ENCODE measurements around the gene TRRAP. TPM values are rescaled to one million over a fixed set of nuclear protein-coding genes. Genes with fewer than 3 reads are reported as not detected.

Gene TRRAP
- total RNA-seq, 4 donors from 2014 or later, result 12.1 to 25.6 (median 16.7) TPM

GRCh38 chr7:98866351-98866750 lies 12.0 kb upstream of the TRRAP start:
- 68 to 79% methylated on average over 7 to 9 of the region's 12 CpGs for WGBS, 2 donors
- intact Hi-C loops (cut with DNase I), result no loop called here
- H3K4me1 ChIP-seq, result peaks cover 0 to 21% (median 13%) of the 10 kb centered on the region in 3 donors

GRCh38 chr7:98866765-98867164 lies 11.6 kb upstream of the TRRAP start:
- no peak overlapping the region for H3K27ac ChIP-seq
- TF ChIP-seq CTCF (IDR thresholded peaks at IDR 0.05) (no peak), POLR2A (IDR thresholded peaks at IDR 0.05) (no peak)
- H3K27me3 ChIP-seq, result peaks cover 0 to 62% (median 8%) of the 10 kb centered on the region in 4 donors
- H3K4me3 ChIP-seq, result no peak overlapping the region
- H3K9me3 ChIP-seq, result no peaks in the 10 kb centered on the region
- no peak for DNase-seq
- 69 to 78% methylated on average over 7 of the region's 7 CpGs for WGBS, 2 donors
- peaks cover 0 to 21% (median 13%) of the 10 kb centered on the region in 3 donors for H3K4me1 ChIP-seq
- intact Hi-C loops (cut with DNase I), result no loop called here
- H3K36me3 ChIP-seq, result no peaks in the 10 kb centered on the region

More at GRCh38 chr7:98866351-98866750, 12.0 kb upstream of the TRRAP start:
- H3K4me3 ChIP-seq, result no peak overlapping the region
- no peak for TF ChIP-seq CTCF (IDR thresholded peaks at IDR 0.05)
- no peak for DNase-seq
- no peaks in the 10 kb centered on the region for H3K36me3 ChIP-seq
- H3K27me3 ChIP-seq, result peaks cover 0 to 58% (median 8%) of the 10 kb centered on the region in 4 donors
- H3K27ac ChIP-seq, result no peak overlapping the region
- no peaks in the 10 kb centered on the region for H3K9me3 ChIP-seq

GRCh38 chr7:98868450-98868849 lies 9.9 kb upstream of the TRRAP start:
- WGBS, 2 donors, result 43 to 49% methylated on average over 2 of the region's 2 CpGs
- Histone ChIP-seq H3K27me3 (peaks cover 0 to 64% (median 8%) of the 10 kb centered on the region in 4 donors), H3K27ac (no peak overlapping the region), H3K4me3 (no peak overlapping the region), H3K4me1 (peaks cover 0 to 21% (median 13%) of the 10 kb centered on the region in 3 donors), H3K9me3 (no peaks in the 10 kb centered on the region), H3K36me3 (no peaks in the 10 kb centered on the region)
- intact Hi-C loops (cut with DNase I), result no loop called here
- TF ChIP-seq POLR2A (IDR thresholded peaks at IDR 0.05), result no peak
- no peak for TF ChIP-seq CTCF (IDR thresholded peaks at IDR 0.05)
- DNase-seq, result no peak

GRCh38 chr7:98869027-98869596 lies 9.2 kb upstream of the TRRAP start:
- 35 to 40% methylated on average over 2 to 3 of the region's 25 CpGs for WGBS, 2 donors
- Histone ChIP-seq H3K4me3 (peak overlapping the region in 2 of 4 donors; percentile 49 to 65), H3K9me3 (no peaks in the 10 kb centered on the region), H3K27ac (no peak overlapping the region), H3K36me3 (no peaks in the 10 kb centered on the region), H3K4me1 (peaks cover 0 to 21% (median 13%) of the 10 kb centered on the region in 3 donors), H3K27me3 (peaks cover 0 to 69% (median 8%) of the 10 kb centered on the region in 4 donors)
- no peak for DNase-seq
- no peak for TF ChIP-seq CTCF (IDR thresholded peaks at IDR 0.05)
- no peak for TF ChIP-seq POLR2A (IDR thresholded peaks at IDR 0.05)
- intact Hi-C loops (cut with DNase I), result no loop called here

- WGBS, 2 donors, result 1 to 4% methylated on average over 16 to 19 of the region's 69 CpGs
- Histone ChIP-seq H3K4me3 (peak within 1 kb of the TSS; percentile 17 to 65 (median 46)), H3K4me1 (peaks cover 0 to 21% (median 13%) of the 10 kb centered on the region in 3 donors), H3K36me3 (no peaks in the 10 kb centered on the region), H3K27ac (no peak within 1 kb of the TSS), H3K27me3 (peaks cover 0 to 71% (median 8%) of the 10 kb centered on the region in 4 donors), H3K9me3 (no peaks in the 10 kb centered on the region)
- no peak for DNase-seq
- intact Hi-C loops (cut with DNase I), result no loop called here
- no peak for TF ChIP-seq POLR2A (IDR thresholded peaks at IDR 0.05)
- TF ChIP-seq CTCF (IDR thresholded peaks at IDR 0.05), result no peak
Observed at GRCh38 chr7:98869597-98870120, 8.7 kb upstream of the TRRAP start, which contains the start of gene TMEM130. Gene TMEM130, minus strand, starts transcription at chr7:98870014. Its CDS starts 153 bp downstream, at chr7:98869861.

All from esophagus squamous epithelium (tissue), 5 donors.